ENCODE data around the gene SLC35E1.

- TF ChIP-seq CTCF (IDR thresholded peaks at IDR 0.05 in 8 of 11, conservative IDR thresholded peaks at IDR 0.05 in 3 of 11) (no peak), POLR2A (IDR thresholded peaks at IDR 0.05) (no peak)
Measured at GRCh38 chr19:16594681-16595091, 22.5 kb upstream of the SLC35E1 start.

Data from spleen (tissue), 7 donors.